Thyroid gland (tissue), 4 donors: ENCODE results near the gene RABEP2. TPM values are rescaled to one million over a fixed set of nuclear protein-coding genes. Genes with fewer than 3 reads are reported as not detected.

Experiments
- DNase-seq, 2 donors: peaks; one replicate each; pipeline ENCODE4 v3.0.0-alpha.2; 2019
- H3K27ac ChIP-seq, 3 donors: fragments of 200-600 bp; sonication (generic); 1 replicate in 2 of 3; 2 replicates in 1 of 3; pipeline ENCODE4 v1.5.1; 2016 to 2019; ENCODE audit warnings: mild to moderate bottlenecking in 1 of 3, moderate library complexity in 1 of 3
- H3K27me3 ChIP-seq: fragments of 200-600 bp; sonication (generic); one replicate; pipeline ENCODE4 v1.5.1; 2019
- H3K36me3 ChIP-seq, 2 donors: fragments of 200-600 bp; sonication (generic); one replicate each; pipeline ENCODE4 v1.5.1; 2016 to 2019
- H3K4me1 ChIP-seq, 2 donors: fragments of 200-600 bp; sonication (generic); one replicate each; pipeline ENCODE4 v1.5.1; 2017 to 2019
- H3K4me3 ChIP-seq, 3 donors: fragments of 200-600 bp; sonication (generic); replicated peaks in 1 of 3; 1 replicate in 2 of 3; 2 replicates in 1 of 3; pipeline ENCODE4 v1.5.1; 2016; ENCODE audit warnings: mild to moderate bottlenecking in 1 of 3
- H3K9me3 ChIP-seq: fragments of 200-600 bp; sonication (generic); one replicate; pipeline ENCODE4 v1.5.1; 2017
- POLR2A ChIP-seq, 2 donors: fragments of 450-650 bp; IDR thresholded peaks; one replicate each; pipeline ENCODE4 v1.6.1; 2017; ENCODE audit warnings: antibody characterized with exemption in 2 of 2, mild to moderate bottlenecking in 2 of 2, moderate library complexity in 1 of 2
- WGBS, 2 donors: methylation state at CpG; one replicate each; pipeline ENCODE4 v1.1.5; 2017; 5-methylcytosine and 5-hydroxymethylcytosine counted together
- intact Hi-C: fragments of 100-400 bp; cut with DNase I; formaldehyde crosslinking; loops from one replicate; pipeline ENCODE4 v1.15.1; 2023
- total RNA-seq, 4 donors: library from RNA; depleted of rRNA; stranded (reverse); fragments of >200 nt; gene quantifications; one replicate each; pipeline ENCODE4 v1.2.3, GENCODE V29; 2016
- TF ChIP-seq, protein P1 (sequence below), 6 experiments: fragments of 200-600 bp in 3 of 6; fragments of 450-650 bp in 3 of 6; sonication (generic) in 3 of 6; IDR thresholded peaks; one replicate each; pipeline ENCODE4 v1.5.1; 2016 to 2019; ENCODE audit warnings: antibody characterized with exemption in 6 of 6, mild to moderate bottlenecking in 2 of 6, inconsistent platforms in 1 of 6, moderate library complexity in 1 of 6

The RABEP2 gene
- total RNA-seq, 4 donors from 2014 or later, result 36.7 to 55.8 (median 41.2) TPM

- H3K36me3 ChIP-seq, result peaks cover 15 to 29% of the 10 kb centered on the region in 2 donors
- H3K9me3 ChIP-seq, result no peaks in the 10 kb centered on the region
- no peaks in the 10 kb centered on the region for H3K4me1 ChIP-seq
- TF ChIP-seq, protein P1, sequence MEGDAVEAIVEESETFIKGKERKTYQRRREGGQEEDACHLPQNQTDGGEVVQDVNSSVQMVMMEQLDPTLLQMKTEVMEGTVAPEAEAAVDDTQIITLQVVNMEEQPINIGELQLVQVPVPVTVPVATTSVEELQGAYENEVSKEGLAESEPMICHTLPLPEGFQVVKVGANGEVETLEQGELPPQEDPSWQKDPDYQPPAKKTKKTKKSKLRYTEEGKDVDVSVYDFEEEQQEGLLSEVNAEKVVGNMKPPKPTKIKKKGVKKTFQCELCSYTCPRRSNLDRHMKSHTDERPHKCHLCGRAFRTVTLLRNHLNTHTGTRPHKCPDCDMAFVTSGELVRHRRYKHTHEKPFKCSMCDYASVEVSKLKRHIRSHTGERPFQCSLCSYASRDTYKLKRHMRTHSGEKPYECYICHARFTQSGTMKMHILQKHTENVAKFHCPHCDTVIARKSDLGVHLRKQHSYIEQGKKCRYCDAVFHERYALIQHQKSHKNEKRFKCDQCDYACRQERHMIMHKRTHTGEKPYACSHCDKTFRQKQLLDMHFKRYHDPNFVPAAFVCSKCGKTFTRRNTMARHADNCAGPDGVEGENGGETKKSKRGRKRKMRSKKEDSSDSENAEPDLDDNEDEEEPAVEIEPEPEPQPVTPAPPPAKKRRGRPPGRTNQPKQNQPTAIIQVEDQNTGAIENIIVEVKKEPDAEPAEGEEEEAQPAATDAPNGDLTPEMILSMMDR (IDR thresholded peaks at IDR 0.05), result no peak
- TF ChIP-seq POLR2A (IDR thresholded peaks at IDR 0.05), result no peak
- intact Hi-C loops, result no loop called here
- no peak for DNase-seq
- H3K4me3 ChIP-seq, result no peak overlapping the region
- WGBS, 2 donors, result 91 to 97% methylated on average over 2 of the region's 2 CpGs
- no peak overlapping the region for H3K27ac ChIP-seq
- H3K27me3 ChIP-seq, result no peaks in the 10 kb centered on the region
Measured at GRCh38 chr16:28964496-28964895, 39.5 kb upstream of the RABEP2 start.

DNA sequence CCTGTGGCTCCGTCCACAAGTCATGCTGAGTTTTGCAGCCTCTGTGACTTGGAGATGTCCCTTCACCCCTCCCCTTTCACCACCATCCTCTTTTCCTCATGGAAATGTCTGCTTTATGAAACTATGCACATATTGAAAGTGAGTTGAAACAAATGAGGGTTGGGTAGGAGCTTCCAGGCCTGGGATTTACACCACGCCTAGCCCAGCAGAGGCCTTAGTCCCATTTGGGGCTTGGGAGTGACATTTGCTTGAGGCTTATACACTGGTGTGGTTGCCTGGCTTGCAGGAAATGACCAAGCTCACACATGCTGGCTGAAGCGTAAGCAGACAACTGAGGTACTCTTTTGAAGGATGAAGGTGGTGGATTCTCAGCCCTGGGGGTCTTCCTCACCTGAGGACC is 39.0 kb upstream of the RABEP2 start:
- 90 to 93% methylated on average over 2 to 3 of the region's 3 CpGs for WGBS, 2 donors
- TF ChIP-seq, protein P1 (IDR thresholded peaks at IDR 0.05), result no peak
- no peak for TF ChIP-seq POLR2A (IDR thresholded peaks at IDR 0.05)
- peaks cover 19 to 29% of the 10 kb centered on the region in 2 donors for H3K36me3 ChIP-seq

GRCh38 chr16:28958836-28959235 is 33.8 kb upstream of the RABEP2 start:
- peaks cover 33 to 42% of the 10 kb centered on the region in 2 donors for H3K36me3 ChIP-seq
- TF ChIP-seq POLR2A (IDR thresholded peaks at IDR 0.05), result no peak
- TF ChIP-seq, protein P1 (IDR thresholded peaks at IDR 0.05), result no peak

More for the DNA sequence above, 39.0 kb upstream of the RABEP2 start:
- no peaks in the 10 kb centered on the region for H3K9me3 ChIP-seq
- intact Hi-C loops, result no loop called here
- no peak for DNase-seq
- no peaks in the 10 kb centered on the region for H3K4me1 ChIP-seq
- no peak overlapping the region for H3K27ac ChIP-seq
- no peak overlapping the region for H3K4me3 ChIP-seq
- no peaks in the 10 kb centered on the region for H3K27me3 ChIP-seq

GRCh38 chr16:28958216-28958615 is 33.2 kb upstream of the RABEP2 start:
- H3K27ac ChIP-seq, result no peak overlapping the region
- TF ChIP-seq POLR2A (IDR thresholded peaks at IDR 0.05), result no peak
- TF ChIP-seq, protein P1 (IDR thresholded peaks at IDR 0.05), result no peak
- H3K36me3 ChIP-seq, result peaks cover 28 to 37% of the 10 kb centered on the region in 2 donors
- intact Hi-C loops, result no loop called here
- no peaks in the 10 kb centered on the region for H3K4me1 ChIP-seq
- no peaks in the 10 kb centered on the region for H3K9me3 ChIP-seq
- H3K27me3 ChIP-seq, result no peaks in the 10 kb centered on the region
- WGBS, 2 donors, result 91 to 95% methylated on average over 9 of the region's 9 CpGs
- H3K4me3 ChIP-seq, result no peak overlapping the region
- no peak for DNase-seq

More at GRCh38 chr16:28958836-28959235, 33.8 kb upstream of the RABEP2 start:
- no peaks in the 10 kb centered on the region for H3K9me3 ChIP-seq
- no peak overlapping the region for H3K4me3 ChIP-seq
- H3K4me1 ChIP-seq, result no peaks in the 10 kb centered on the region
- no peak overlapping the region for H3K27ac ChIP-seq
- H3K27me3 ChIP-seq, result no peaks in the 10 kb centered on the region
- intact Hi-C loops, result no loop called here
- 84 to 92% methylated on average over 6 of the region's 6 CpGs for WGBS, 2 donors
- no peak for DNase-seq

- no peaks in the 10 kb centered on the region for H3K27me3 ChIP-seq
- 1 to 3% methylated on average over 12 to 14 of the region's 17 CpGs for WGBS, 2 donors
- no peak for TF ChIP-seq POLR2A (IDR thresholded peaks at IDR 0.05)
- TF ChIP-seq, protein P1 (IDR thresholded peaks at IDR 0.05), result no peak
- DNase-seq, result no peak
- peaks cover 8 to 11% of the 10 kb centered on the region in 2 donors for H3K4me1 ChIP-seq
- H3K27ac ChIP-seq, result peak overlapping the region in 2 of 3 donors; percentile 48
- H3K36me3 ChIP-seq, result peaks cover 15 to 21% of the 10 kb centered on the region in 2 donors
- intact Hi-C loops, result loop anchor here (5.0 kb wide), 1 partner anchor 124 kb away; no protein-coding TSS in a partner anchor
- H3K9me3 ChIP-seq, result no peaks in the 10 kb centered on the region
- H3K4me3 ChIP-seq, result peak overlapping the region; percentile 61 to 95 (median 81)
Measured at GRCh38 chr16:28951410-28951943, 26.4 kb upstream of the RABEP2 start.
